Immature natural killer cell (primary cell): ENCODE results near the gene RPAIN. TPM values are rescaled to one million over a fixed set of nuclear protein-coding genes. Genes with fewer than 3 reads are reported as not detected.
"Not testable (repeated sequence)": the region's sequence is repeated elsewhere in the genome, so short reads cannot be mapped to it uniquely, and the experiment has no call there.

Experiments
- DNase-seq, 3 donors: peaks; one replicate each; pipeline ENCODE4 v3.0.0; 2022; ENCODE audit warnings: mixed read lengths in 1 of 3
- H3K27ac Mint-ChIP-seq, 6 donors: one replicate each; pipeline ENCODE4 v1.8.0; 2020; ENCODE audit warnings: mixed read lengths in 6 of 6, mild to moderate bottlenecking in 5 of 6, inconsistent platforms in 4 of 6, moderate library complexity in 3 of 6
- H3K27me3 Mint-ChIP-seq, 3 donors: one replicate each; pipeline ENCODE4 v1.8.0; 2020 to 2021; ENCODE audit warnings: low read depth in 3 of 3, mild to moderate bottlenecking in 3 of 3, mixed read lengths in 3 of 3, moderate library complexity in 3 of 3, inconsistent platforms in 1 of 3
- H3K36me3 Mint-ChIP-seq, 3 donors: one replicate each; pipeline ENCODE4 v1.8.0; 2020; ENCODE audit warnings: mixed read lengths in 3 of 3, inconsistent platforms in 2 of 3, mild to moderate bottlenecking in 2 of 3
- H3K4me1 Mint-ChIP-seq, 2 donors: one replicate each; pipeline ENCODE4 v1.8.0; 2020; ENCODE audit warnings: inconsistent platforms in 2 of 2, mild to moderate bottlenecking in 2 of 2, mixed read lengths in 2 of 2, moderate library complexity in 1 of 2
- H3K4me3 Mint-ChIP-seq, 5 donors: one replicate each; pipeline ENCODE4 v1.8.0; 2020; ENCODE audit warnings: mild to moderate bottlenecking in 5 of 5, mixed read lengths in 5 of 5, inconsistent platforms in 3 of 5, moderate library complexity in 3 of 5
- H3K9me3 Mint-ChIP-seq, 6 donors: one replicate each; pipeline ENCODE4 v1.8.0; 2020; ENCODE audit warnings: mild to moderate bottlenecking in 6 of 6, mixed read lengths in 6 of 6, inconsistent platforms in 4 of 6, moderate library complexity in 3 of 6
- polyA plus RNA-seq, 3 donors: library from polyadenylated mRNA; unstranded; fragments of 300-500 nt; fragmentation: Illumina TruSeq; gene quantifications; one replicate each; pipeline ENCODE4 v1.2.3, GENCODE V29; 2021

RPAIN gene
- polyA plus RNA-seq, 3 donors from 2014 or later: 21.4 to 32.7 (median 22.5) TPM

DNA sequence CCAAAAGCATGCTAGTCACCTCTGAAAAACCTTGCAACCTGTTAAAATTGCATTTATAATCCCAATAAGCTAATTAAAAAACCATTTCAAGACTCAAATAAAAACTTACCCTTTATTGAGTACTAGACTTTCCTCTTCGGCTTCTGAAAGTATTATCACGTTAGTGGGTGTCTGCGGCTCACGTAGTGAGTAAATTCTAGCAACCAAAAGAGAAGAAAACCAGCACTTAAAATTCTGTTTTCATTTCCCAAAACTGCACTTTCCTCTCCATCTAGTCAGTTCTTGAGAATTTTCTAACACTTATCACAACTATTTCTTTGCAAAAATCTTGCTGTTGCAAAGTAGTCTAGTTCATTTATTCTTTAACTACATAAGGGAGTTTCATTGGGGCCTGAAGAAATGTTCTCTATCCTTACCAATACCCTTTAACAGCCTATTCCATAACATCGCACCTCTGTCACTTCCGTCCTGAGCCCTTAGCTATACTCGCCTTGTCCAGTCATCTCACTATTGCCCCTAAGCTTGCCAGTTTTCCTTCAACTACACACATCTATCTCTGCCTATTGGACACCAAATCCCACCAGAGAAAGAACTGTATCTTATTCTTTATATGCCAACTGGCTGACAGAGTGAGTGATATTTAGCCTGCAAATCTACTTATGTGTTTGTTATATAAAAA, 9.2 kb upstream of the RPAIN start:
- no peak for DNase-seq
- Mint-ChIP-seq H3K27ac (peak overlapping the region in 1 of 6 donors; percentile 44), H3K36me3 (peaks cover 19 to 33% (median 23%) of the 10 kb centered on the region in 3 donors), H3K4me1 (peaks cover 10 to 26% of the 10 kb centered on the region in 2 donors), H3K9me3 (no peaks in the 10 kb centered on the region), H3K27me3 (no peaks in the 10 kb centered on the region), H3K4me3 (no peak overlapping the region)

DNA sequence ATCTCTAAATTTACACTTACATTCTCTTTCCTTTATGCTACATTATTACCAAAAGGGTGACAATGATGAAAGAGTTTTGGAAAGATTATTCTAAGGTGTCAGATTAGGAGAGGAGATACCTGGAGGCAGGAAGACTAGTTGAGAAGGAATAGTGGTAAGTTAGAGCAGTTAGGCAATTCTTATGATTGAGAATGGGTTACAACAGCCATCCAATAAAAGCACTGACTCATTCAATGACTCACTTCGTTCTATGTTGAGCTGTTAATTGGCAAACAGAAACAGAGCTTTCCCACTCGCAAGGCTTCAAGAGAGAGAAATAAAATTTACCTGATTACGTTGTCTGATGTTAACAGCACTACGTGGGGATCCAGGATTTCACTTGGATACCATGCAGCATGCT, 6.3 kb upstream of the RPAIN start:
- DNase-seq: no peak
- H3K36me3 Mint-ChIP-seq: peaks cover 17 to 37% (median 27%) of the 10 kb centered on the region in 3 donors
- H3K27ac Mint-ChIP-seq: no peak overlapping the region
- H3K9me3 Mint-ChIP-seq: no peaks in the 10 kb centered on the region
- H3K4me1 Mint-ChIP-seq: peaks cover 24 to 39% of the 10 kb centered on the region in 2 donors
- no peak overlapping the region for H3K4me3 Mint-ChIP-seq
- peaks cover 0 to under 1% (median under 1%) of the 10 kb centered on the region in 3 donors for H3K27me3 Mint-ChIP-seq

DNA sequence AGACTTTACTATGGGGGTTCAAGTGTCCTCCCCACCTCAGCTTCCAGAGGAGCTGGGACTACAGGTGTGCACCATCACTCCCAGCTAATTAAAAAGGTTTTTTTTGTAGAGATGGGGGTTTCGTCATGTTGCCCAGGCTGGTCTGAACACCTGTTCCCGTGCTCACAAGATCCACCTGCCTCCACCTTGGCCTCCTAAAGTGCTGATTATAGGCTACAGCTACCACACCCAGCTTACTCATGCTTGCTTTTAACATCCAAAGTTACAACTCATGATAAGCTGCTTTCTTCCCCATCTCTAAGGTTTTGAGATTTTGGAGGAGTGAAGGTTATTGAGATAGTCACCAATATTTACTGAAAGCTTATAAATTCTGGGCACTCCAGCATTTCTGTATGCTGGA, 3.1 kb upstream of the RPAIN start:
- Mint-ChIP-seq H3K4me1 (peaks cover 40 to 47% of the 10 kb centered on the region in 2 donors), H3K4me3 (peak overlapping the region in 3 of 5 donors; percentile 17 to 64 (median 64)), H3K27ac (no peak overlapping the region), H3K27me3 (peaks cover 9 to 16% (median 13%) of the 10 kb centered on the region in 3 donors), H3K9me3 (no peaks in the 10 kb centered on the region), H3K36me3 (peaks cover 0 to 20% (median 20%) of the 10 kb centered on the region in 3 donors)
- no peak for DNase-seq

DNA sequence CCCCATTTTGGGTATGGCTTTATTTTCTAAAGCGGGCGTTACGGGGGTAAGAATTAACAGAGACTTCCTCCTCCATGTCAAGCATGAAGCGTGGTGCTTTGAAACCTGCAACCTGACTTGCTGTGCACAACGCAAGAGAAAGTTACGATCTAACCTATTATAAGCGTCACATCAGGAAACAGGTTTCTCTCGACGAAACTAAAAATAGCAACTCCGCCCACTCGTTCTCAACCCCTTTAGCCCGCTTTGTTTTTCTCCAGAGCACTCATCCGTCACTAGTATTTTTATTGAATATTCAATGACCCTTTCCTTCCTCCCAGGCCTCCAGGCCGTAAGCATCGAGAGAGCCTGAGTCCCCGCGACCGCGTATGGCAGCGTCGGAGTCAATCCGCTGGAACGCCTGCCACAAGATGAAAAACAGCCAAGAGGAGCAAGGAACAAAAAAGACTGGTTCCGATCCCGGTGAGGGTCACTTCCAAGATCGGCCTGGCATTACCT, 1.1 kb upstream of the RPAIN start:
- peak; percentile 68 to 77 (median 70) for DNase-seq
- Mint-ChIP-seq H3K27ac (peak overlapping the region; percentile 96 to 98 (median 97)), H3K27me3 (peaks cover 9 to 16% (median 13%) of the 10 kb centered on the region in 3 donors), H3K4me3 (peak overlapping the region; percentile 96 to 99 (median 97)), H3K4me1 (peaks cover 36 to 50% of the 10 kb centered on the region in 2 donors), H3K36me3 (peaks cover 0 to 10% (median 9%) of the 10 kb centered on the region in 3 donors), H3K9me3 (no peaks in the 10 kb centered on the region)

DNA sequence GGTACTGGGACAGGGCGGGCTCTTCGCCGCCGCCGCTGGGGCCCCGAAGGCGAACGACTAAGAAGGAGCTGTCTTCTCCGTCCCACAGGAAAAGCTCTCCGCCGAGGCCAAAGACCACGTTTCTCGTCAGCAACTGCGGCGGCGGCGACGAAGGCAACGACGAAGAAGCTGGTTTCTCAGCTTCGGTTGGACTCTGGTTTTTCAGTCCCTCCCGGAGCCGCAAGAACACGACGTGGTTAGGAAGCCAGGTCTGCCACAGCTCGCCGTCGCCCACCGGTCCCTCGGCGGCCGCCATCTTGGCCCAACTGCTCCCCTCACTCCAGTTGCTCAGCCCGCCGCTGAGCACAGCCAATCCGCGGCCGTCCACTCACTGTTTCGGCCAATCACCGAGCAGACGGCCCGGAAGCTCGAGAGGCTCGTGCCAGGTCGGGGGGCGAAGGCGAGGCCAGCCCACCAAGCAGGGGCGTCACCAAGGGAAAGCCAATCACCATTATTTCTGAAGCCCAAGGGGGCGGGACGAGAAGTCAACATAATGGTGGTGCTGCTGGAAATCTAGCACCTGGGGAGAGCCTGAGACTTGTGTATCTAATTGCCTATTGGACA, 525 bp upstream of the RPAIN start, which contains the start of gene NUP88:
TSS of gene NUP88 (minus strand) at position 307 of the 603 bp plus-strand sequence. CDS start at position 295, 12 bp downstream.
- H3K36me3 Mint-ChIP-seq: peaks cover 0 to 10% (median 9%) of the 10 kb centered on the region in 3 donors
- no peaks in the 10 kb centered on the region for H3K9me3 Mint-ChIP-seq
- H3K4me3 Mint-ChIP-seq: peak within 1 kb of the TSS; percentile 96 to 99 (median 97)
- peaks cover 9 to 16% (median 13%) of the 10 kb centered on the region in 3 donors for H3K27me3 Mint-ChIP-seq
- H3K4me1 Mint-ChIP-seq: peaks cover 36 to 50% of the 10 kb centered on the region in 2 donors
- peak within 1 kb of the TSS; percentile 96 to 98 (median 97) for H3K27ac Mint-ChIP-seq
- peak; percentile 95 to 97 (median 96) for DNase-seq

DNA sequence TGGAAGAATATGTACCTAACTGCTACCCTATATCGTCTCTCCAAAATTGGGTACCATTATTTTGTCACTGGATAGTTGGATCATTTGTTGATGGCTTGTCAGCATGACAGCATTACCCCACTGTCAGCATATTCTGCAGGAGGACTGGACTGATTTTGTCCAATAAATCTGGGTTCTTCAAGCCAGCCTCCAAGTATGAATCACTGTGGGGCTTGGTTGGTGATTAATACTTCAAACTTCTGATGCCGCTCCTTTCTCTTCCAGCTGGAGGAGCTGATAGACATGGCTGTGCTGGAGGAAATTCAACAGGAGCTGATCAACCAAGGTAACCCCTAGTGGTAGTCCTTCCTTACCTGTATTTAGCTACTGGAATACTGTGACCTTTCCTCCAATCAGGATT, 2.5 kb downstream of the RPAIN start:
- Mint-ChIP-seq H3K36me3 (peaks cover 9 to 22% (median 17%) of the 10 kb centered on the region in 3 donors), H3K9me3 (no peaks in the 10 kb centered on the region), H3K27ac (peak overlapping the region in 1 of 6 donors; percentile 14), H3K4me1 (peaks cover 32 to 41% of the 10 kb centered on the region in 2 donors), H3K4me3 (no peak overlapping the region), H3K27me3 (peaks cover 9 to 16% (median 14%) of the 10 kb centered on the region in 3 donors)
- no peak for DNase-seq

DNA sequence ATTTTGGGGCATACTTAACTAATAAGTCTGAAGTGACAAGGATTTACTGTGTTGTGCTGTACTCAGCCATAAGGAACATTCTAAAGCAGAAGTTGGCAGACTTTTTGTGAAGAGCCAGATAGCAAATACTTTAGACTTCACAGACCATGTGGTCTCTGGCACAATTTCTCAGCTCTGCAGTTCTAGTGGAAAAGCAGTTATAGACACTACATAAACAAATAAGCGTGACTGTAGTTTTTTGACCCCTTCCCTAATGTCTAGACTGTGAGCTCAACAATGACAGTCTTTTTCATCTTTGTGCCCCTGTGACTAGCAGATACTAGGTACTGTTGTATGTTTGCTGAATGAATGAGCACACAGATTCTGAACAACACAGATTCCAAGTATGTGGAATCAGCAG, 4.9 kb downstream of the RPAIN start:
- H3K4me1 Mint-ChIP-seq: peaks cover 21 to 31% of the 10 kb centered on the region in 2 donors
- H3K27ac Mint-ChIP-seq: no peak overlapping the region
- H3K9me3 Mint-ChIP-seq: no peaks in the 10 kb centered on the region
- no peak overlapping the region for H3K4me3 Mint-ChIP-seq
- H3K36me3 Mint-ChIP-seq: peaks cover 9 to 39% (median 27%) of the 10 kb centered on the region in 3 donors
- H3K27me3 Mint-ChIP-seq: peaks cover 2 to 4% (median 3%) of the 10 kb centered on the region in 3 donors
- DNase-seq: no peak

DNA sequence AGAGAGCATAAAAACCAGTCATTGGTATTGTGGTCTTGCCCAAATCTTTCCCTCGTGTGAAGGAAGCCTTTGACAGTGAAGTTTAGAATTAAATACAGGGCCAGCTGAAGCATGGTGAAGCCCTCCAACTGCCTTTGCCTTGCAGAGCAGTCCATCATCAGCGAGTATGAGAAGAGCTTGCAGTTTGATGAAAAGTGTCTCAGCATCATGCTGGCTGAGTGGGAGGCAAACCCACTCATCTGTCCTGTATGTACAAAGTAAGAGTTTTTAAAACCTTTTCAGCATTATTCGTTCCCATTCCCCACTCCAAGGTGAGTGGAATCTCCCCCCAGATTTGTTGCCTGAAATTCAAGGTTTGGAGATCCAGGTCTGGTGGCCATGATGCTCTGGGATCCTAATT, 5.8 kb downstream of the RPAIN start:
- Mint-ChIP-seq H3K27ac (no peak overlapping the region), H3K4me1 (peaks cover 15 to 27% of the 10 kb centered on the region in 2 donors), H3K4me3 (no peak overlapping the region), H3K36me3 (peaks cover 9 to 42% (median 31%) of the 10 kb centered on the region in 3 donors), H3K27me3 (peaks cover 0 to 2% (median 2%) of the 10 kb centered on the region in 3 donors), H3K9me3 (no peaks in the 10 kb centered on the region)
- no peak for DNase-seq

DNA sequence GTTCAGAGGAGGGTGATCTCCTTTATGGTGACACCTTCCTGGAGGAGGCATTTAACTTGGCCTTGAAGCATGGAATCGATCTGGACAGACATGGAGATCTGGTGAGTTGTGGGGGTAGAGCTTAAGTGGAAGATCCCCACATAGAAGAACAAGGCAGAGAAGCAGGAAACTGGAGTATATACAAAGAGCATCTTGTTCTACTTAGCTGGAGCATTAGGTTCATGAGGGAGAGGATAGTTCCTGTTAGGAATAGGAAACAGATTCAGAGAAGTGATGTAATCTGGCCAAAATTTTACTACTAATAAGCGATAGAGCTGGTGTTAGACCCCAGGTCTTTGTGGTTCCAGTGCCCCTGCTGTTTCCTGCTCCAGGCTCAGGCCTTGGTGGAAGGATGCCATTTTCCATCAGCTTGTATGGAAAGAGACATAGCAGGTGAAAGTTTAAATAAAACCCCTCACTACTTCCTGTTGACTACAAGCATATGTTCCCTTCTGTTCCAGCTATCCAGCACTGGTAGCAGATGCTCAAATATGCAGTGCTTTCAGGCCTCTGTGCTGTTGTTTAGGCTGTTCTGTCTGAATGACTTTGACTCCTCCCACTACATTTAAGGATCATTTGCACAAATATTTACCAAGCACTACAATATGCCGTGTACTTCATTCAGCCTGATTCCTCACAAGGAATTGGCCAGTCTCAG, 9.4 kb downstream of the RPAIN start:
- Mint-ChIP-seq H3K4me1 (peaks cover 6% of the 10 kb centered on the region in 2 donors), H3K4me3 (no peak overlapping the region), H3K27ac (peak overlapping the region in 3 of 6 donors; percentile 1 to 44 (median 19)), H3K9me3 (no peaks in the 10 kb centered on the region), H3K36me3 (peaks cover 12 to 63% (median 36%) of the 10 kb centered on the region in 3 donors), H3K27me3 (peaks cover 0 to 2% (median 2%) of the 10 kb centered on the region in 3 donors)
- DNase-seq: no peak

DNA sequence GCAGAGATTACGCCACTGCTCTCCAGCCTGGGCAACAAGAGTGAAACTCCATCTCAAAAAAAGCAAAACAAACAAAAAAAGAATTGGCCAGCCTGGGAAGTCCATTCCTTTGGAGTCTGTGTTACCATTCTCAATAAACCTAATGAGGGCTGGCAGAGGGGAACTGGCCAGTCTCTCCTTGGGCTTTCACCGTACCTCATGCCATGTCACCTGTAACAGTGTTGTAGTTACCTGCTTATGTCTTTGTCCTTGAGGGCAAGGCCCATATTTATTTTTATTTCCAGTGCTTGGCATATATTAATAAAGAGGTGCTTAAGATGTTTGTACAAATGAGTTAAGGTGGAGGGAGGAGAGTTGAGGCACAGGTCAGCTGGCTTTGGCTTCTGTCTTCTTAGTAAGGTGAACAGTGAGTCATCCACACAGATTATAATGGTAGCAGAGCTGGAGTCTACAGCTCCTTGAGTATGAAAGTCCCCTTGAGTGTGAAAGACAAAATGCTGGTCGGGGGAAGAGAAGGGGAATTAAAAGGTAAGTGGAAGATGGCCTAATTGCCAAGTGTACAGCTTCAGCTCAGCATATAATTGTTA, 10.5 kb downstream of the RPAIN start:
- H3K9me3 Mint-ChIP-seq: no peaks in the 10 kb centered on the region
- DNase-seq: no peak
- H3K4me3 Mint-ChIP-seq: no peak overlapping the region
- H3K27ac Mint-ChIP-seq: peak overlapping the region in 5 of 6 donors; percentile 24 to 70 (median 43)
- H3K36me3 Mint-ChIP-seq: peaks cover 12 to 57% (median 35%) of the 10 kb centered on the region in 3 donors
- peaks cover 9 to 10% of the 10 kb centered on the region in 2 donors for H3K4me1 Mint-ChIP-seq
- H3K27me3 Mint-ChIP-seq: peaks cover 0 to 2% (median 0%) of the 10 kb centered on the region in 3 donors

DNA sequence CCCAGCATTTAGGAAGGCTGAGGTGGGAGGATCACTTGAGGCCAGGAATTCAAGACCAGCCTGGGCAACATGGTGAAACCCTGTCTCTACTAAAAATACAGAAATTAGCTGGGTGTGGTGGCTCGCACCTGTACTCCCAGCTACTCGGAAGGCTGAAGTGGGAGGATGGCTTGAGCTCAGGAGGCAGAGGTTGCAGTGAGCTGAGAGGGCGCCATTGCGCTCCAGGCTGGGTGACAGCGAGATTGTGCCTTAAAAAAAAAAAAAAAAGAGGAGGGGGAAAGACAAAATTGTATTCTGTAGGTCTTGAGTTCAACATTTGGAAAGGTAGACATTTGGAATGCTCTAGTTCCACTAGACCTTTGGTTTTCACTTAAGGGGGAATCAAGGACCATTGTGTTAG, 11.3 kb downstream of the RPAIN start:
- DNase-seq, H3K4me3 Mint-ChIP-seq, H3K9me3 Mint-ChIP-seq, H3K27me3 Mint-ChIP-seq: not testable (repeated sequence)
- Mint-ChIP-seq H3K36me3 (peaks cover 5 to 53% (median 32%) of the 10 kb centered on the region in 3 donors), H3K27ac (peak overlapping the region in 1 of 6 donors; percentile 36), H3K4me1 (peaks cover 9 to 14% of the 10 kb centered on the region in 2 donors)

DNA sequence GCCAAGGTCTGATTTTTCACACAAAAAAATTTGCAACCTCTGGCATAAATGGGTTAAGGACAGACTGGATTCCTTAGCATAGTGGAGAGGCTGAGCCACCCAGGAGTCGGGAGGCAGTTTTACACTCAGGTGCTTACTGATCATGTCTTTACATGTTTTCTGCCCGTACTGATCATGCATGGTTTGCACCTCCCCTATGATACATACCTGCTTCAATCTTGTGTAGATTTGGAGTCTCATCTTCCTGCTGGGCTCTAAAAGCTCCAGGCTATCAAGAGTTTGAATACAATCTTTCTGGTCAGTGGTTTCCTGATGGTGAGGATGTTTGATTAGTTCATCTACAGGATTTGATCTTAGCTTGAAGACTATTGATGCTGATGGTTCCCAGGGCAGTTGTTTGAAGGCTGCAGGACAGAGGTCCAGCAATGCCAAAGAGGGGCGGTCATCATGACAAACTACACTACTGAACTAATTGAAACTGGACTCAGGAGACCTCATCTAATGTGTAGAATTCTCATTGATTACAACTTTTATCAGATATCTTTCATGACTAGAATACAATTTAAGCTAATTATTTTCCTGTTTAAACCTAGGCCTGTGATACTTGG, 12.1 kb downstream of the RPAIN start:
- no peaks in the 10 kb centered on the region for H3K9me3 Mint-ChIP-seq
- H3K27ac Mint-ChIP-seq: peak overlapping the region in 3 of 6 donors; percentile 3 to 5 (median 4)
- peaks cover 0 to 2% (median 0%) of the 10 kb centered on the region in 3 donors for H3K27me3 Mint-ChIP-seq
- H3K36me3 Mint-ChIP-seq: peaks cover 4 to 54% (median 32%) of the 10 kb centered on the region in 3 donors
- peaks cover 14 to 18% of the 10 kb centered on the region in 2 donors for H3K4me1 Mint-ChIP-seq
- no peak for DNase-seq
- H3K4me3 Mint-ChIP-seq: no peak overlapping the region

DNA sequence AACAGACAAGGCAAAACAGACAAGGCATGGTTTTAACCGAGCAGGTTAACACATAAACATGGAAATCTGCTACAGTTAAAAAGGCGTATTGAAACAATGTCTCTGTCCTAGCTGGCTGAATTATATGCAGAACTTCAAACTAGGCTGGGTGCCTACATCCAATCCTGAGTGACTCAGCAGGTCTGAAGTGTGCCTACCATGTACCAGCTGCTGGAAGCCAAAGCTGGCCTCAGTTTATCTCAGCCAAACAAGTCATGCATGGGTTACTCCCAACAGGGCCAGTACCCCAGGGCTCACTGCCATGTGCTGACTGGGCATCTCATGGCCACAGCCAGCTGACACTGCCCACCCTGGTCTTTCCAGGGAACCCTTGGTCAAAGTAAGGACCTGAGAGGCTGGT, 15.0 kb downstream of the RPAIN start:
- peak overlapping the region in 1 of 6 donors; percentile 64 for H3K27ac Mint-ChIP-seq
- no peaks in the 10 kb centered on the region for H3K9me3 Mint-ChIP-seq
- H3K27me3 Mint-ChIP-seq: peaks cover 0 to 4% (median 3%) of the 10 kb centered on the region in 3 donors
- DNase-seq: no peak
- H3K36me3 Mint-ChIP-seq: peaks cover 4 to 34% (median 20%) of the 10 kb centered on the region in 3 donors
- peaks cover 34 to 43% of the 10 kb centered on the region in 2 donors for H3K4me1 Mint-ChIP-seq
- no peak overlapping the region for H3K4me3 Mint-ChIP-seq
